Adrenal gland (tissue), 12 donors: ENCODE results near the gene PELI2. TPM values are rescaled to one million over a fixed set of nuclear protein-coding genes. Genes with fewer than 3 reads are reported as not detected.
A peak's percentile ranks its signal among the peaks of the same experiment; 100 is the strongest.

ENCODE experiments used
- DNase-seq, 7 donors: peaks; one replicate each; pipeline ENCODE4 v3.0.0-alpha.2; 2019 to 2020
- H3K27ac ChIP-seq, 5 donors: fragments of 200-600 bp; sonication (generic) in 4 of 5; 1 replicate in 3 of 5; 2 replicates in 2 of 5; pipeline versions ENCODE4 v1.5.1 to v1.8.0; 2016 to 2020; ENCODE audit warnings: mild to moderate bottlenecking in 1 of 5
- H3K27me3 ChIP-seq: fragments of 200-600 bp; 2 replicates; pipeline ENCODE4 v1.8.0; 2021
- H3K36me3 ChIP-seq, 2 donors: fragments of 200-600 bp; replicated peaks in 1 of 2; 1 replicate in 1 of 2; 2 replicates in 1 of 2; pipeline versions ENCODE4 v1.5.1 to v1.8.0; 2018 to 2022
- H3K4me1 ChIP-seq, 2 donors: fragments of 200-600 bp; replicated peaks in 1 of 2; 1 replicate in 1 of 2; 2 replicates in 1 of 2; pipeline versions ENCODE4 v1.5.1 to v1.8.0; 2018 to 2021
- H3K4me3 ChIP-seq, 4 donors: fragments of 200-600 bp; sonication (generic) in 3 of 4; one replicate each; pipeline ENCODE4 v1.5.1; 2016 to 2018
- H3K9me3 ChIP-seq, 3 donors: fragments of 200-600 bp; sonication (generic) in 1 of 3; replicated peaks in 1 of 3; 1 replicate in 2 of 3; 2 replicates in 1 of 3; pipeline versions ENCODE4 v1.5.1 to v1.8.0; 2016 to 2021
- CTCF ChIP-seq, 6 experiments: fragments of 450-650 bp in 4 of 6; fragments of 200-600 bp in 2 of 6; sonication (generic) in 1 of 6; IDR thresholded peaks; 1 replicate in 5 of 6; 2 replicates in 1 of 6; pipeline versions ENCODE4 v1.5.1 to v1.8.0; 2016 to 2021; ENCODE audit warnings: antibody characterized with exemption in 6 of 6, mild to moderate bottlenecking in 2 of 6, moderate library complexity in 1 of 6
- POLR2A ChIP-seq, 2 donors: fragments of 450-650 bp; IDR thresholded peaks; one replicate each; pipeline ENCODE4 v1.6.1; 2017; ENCODE audit warnings: antibody characterized with exemption in 2 of 2, mild to moderate bottlenecking in 2 of 2, moderate library complexity in 1 of 2
- WGBS, 4 donors: extraction: QIAGEN DNeasy Blood & Tissue Kit in 2 of 4; methylation state at CpG; one replicate each; pipeline versions ENCODE4 v1.1.5 to v1.1.7; 2013 to 2017; 5-methylcytosine and 5-hydroxymethylcytosine counted together
- intact Hi-C, 2 donors: fragments of 100-400 bp; cut with DNase I; formaldehyde crosslinking; loops; one replicate each; pipeline versions ENCODE4 v1.14.1 to v1.15.0; 2022 to 2023
- polyA plus RNA-seq, 3 donors: library from polyadenylated mRNA; stranded (reverse); fragments of 200-250 nt in 2 of 3; fragments of 350-450 nt in 1 of 3; fragmentation: Illumina TruSeq in 1 of 3; extraction: RNeasy Lipid Tissue Mini Kit (QIAGEN cat#74804) in 1 of 3; gene quantifications; one replicate each; pipeline ENCODE4 v1.2.3, GENCODE V29; 2013 to 2014
- total RNA-seq, 9 donors: library from RNA; depleted of rRNA in 4 of 9; stranded (reverse); fragments of >200 nt in 4 of 9; fragments of 120-200 nt in 1 of 9; fragmentation: NEBNext Ultra II Directional in 1 of 9; extraction: Animal tissue kit (Norgen Biotek cat#: 25700) in 1 of 9; gene quantifications; one replicate each; pipeline versions ENCODE4 v1.1.0 to v1.2.4, GENCODE V29; 2013 to 2023
- donor health status: healthy with polysubstance abuse.
- donor health status: Bipolar disorder and iron deficiency.
- donor health status: DM: yes; HTN: yes; CAD: no.
- donor health status: DM: no; HTN: no; CAD: no.
- donor health status: DM: no; HTN: no; CAD: no.
- donor health status: DM: yes; HTN: yes; CAD: no.

PELI2 gene
- total and polyA plus RNA-seq, 12 donors, result 1.4 to 14.1 (median 5.9) TPM

GRCh38 chr14:56172571-56172971 is 54.4 kb downstream of the PELI2 start:
- WGBS, 4 donors, result 40 to 45% (median 41%) methylated on average over 3 of the region's 3 CpGs
- peak overlapping the region in 1 of 5 donors; percentile 61 for H3K27ac ChIP-seq
- intact Hi-C loops, result no loop called here
- H3K27me3 ChIP-seq, result no peaks in the 10 kb centered on the region
- peaks cover 0 to 13% of the 10 kb centered on the region in 2 donors for H3K4me1 ChIP-seq
- H3K9me3 ChIP-seq, result no peaks in the 10 kb centered on the region
- no peak for TF ChIP-seq CTCF (IDR thresholded peaks at IDR 0.05)
- TF ChIP-seq POLR2A (IDR thresholded peaks at IDR 0.05), result no peak
- H3K4me3 ChIP-seq, result no peak overlapping the region
- no peaks in the 10 kb centered on the region for H3K36me3 ChIP-seq
- no peak for DNase-seq

DNA sequence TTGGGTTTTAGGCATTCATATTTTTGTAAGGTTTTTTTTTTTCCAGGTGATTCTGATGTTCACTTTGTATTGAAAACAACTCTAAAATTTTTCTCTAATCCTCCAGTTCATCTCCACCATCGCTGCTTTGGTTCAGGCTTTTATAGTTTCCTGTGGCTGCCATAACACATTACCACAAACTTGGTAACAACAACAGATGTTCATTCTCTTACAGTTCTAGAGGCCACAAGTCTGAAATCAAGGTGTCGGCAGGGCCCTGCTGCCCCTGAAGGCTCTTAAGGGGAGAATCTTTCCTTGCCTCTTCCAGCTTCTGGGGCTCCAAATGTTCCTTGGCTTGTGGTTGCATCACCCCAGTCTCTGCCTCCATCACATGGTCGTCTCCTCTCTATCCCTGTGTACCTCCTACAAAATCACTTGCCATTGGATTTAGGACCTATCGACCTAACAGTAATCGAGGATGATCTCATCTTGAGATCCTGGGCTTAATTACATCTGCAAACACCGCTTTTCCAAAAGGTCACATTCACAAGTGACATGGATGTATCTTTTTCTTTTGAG is 55.2 kb downstream of the PELI2 start:
- no peak for DNase-seq
- Histone ChIP-seq H3K4me3 (no peak overlapping the region), H3K9me3 (no peaks in the 10 kb centered on the region), H3K27me3 (no peaks in the 10 kb centered on the region), H3K27ac (peak overlapping the region in 1 of 5 donors; percentile 61), H3K4me1 (peaks cover 0 to 13% of the 10 kb centered on the region in 2 donors), H3K36me3 (no peaks in the 10 kb centered on the region)
- intact Hi-C loops, result no loop called here
- TF ChIP-seq CTCF (IDR thresholded peaks at IDR 0.05) (no peak), POLR2A (IDR thresholded peaks at IDR 0.05) (no peak)
- WGBS, 4 donors, result 80 to 91% (median 88%) methylated on average over 6 of the region's 6 CpGs

- intact Hi-C loops, result no loop called here
- Histone ChIP-seq H3K9me3 (no peaks in the 10 kb centered on the region), H3K27ac (no peak overlapping the region), H3K27me3 (no peaks in the 10 kb centered on the region), H3K36me3 (no peaks in the 10 kb centered on the region), H3K4me1 (peaks cover 0 to 13% of the 10 kb centered on the region in 2 donors), H3K4me3 (no peak overlapping the region)
- WGBS, 4 donors, result 68 to 78% (median 75%) methylated on average over 2 of the region's 2 CpGs
- TF ChIP-seq CTCF (IDR thresholded peaks at IDR 0.05), result no peak
- TF ChIP-seq POLR2A (IDR thresholded peaks at IDR 0.05), result no peak
- DNase-seq, result no peak
Measured at GRCh38 chr14:56175773-56176172, 57.6 kb downstream of the PELI2 start.

GRCh38 chr14:56176530-56176929 is 58.3 kb downstream of the PELI2 start:
- no peaks in the 10 kb centered on the region for H3K36me3 ChIP-seq
- DNase-seq, result no peak
- no peak overlapping the region for H3K27ac ChIP-seq
- H3K4me1 ChIP-seq, result peaks cover 0 to 13% of the 10 kb centered on the region in 2 donors
- intact Hi-C loops, result no loop called here
- no peaks in the 10 kb centered on the region for H3K9me3 ChIP-seq
- H3K27me3 ChIP-seq, result no peaks in the 10 kb centered on the region
- H3K4me3 ChIP-seq, result no peak overlapping the region
- WGBS, 4 donors, result 90 to 100% (median 97%) methylated on average over 3 of the region's 3 CpGs
- TF ChIP-seq CTCF (IDR thresholded peaks at IDR 0.05), result no peak
- no peak for TF ChIP-seq POLR2A (IDR thresholded peaks at IDR 0.05)
